Measurements from ENCODE around the gene NCOA7. TPM values are rescaled to one million over a fixed set of nuclear protein-coding genes. Genes with fewer than 3 reads are reported as not detected.
A peak's percentile ranks its signal among the peaks of the same experiment; 100 is the strongest.
"Not testable (repeated sequence)": the region's sequence is repeated elsewhere in the genome, so short reads cannot be mapped to it uniquely, and the experiment has no call there.

The NCOA7 gene
- total RNA-seq, 1 experiment from 2014 or later = 39.6 TPM

GRCh38 chr6:125792172-125792571 lies 1.4 kb downstream of the NCOA7 start:
- DNase-seq (ENCODE audit: low read depth) = no peak

- peak; percentile 43 for DNase-seq (ENCODE audit: low read depth)
Measured at GRCh38 chr6:125792680-125793079, 1.9 kb downstream of the NCOA7 start.

GRCh38 chr6:125793280-125793679 lies 2.5 kb downstream of the NCOA7 start:
- DNase-seq (ENCODE audit: low read depth) = no peak

- DNase-seq (ENCODE audit: low read depth) = peak; percentile 22
Measured at GRCh38 chr6:125793863-125794262, 3.1 kb downstream of the NCOA7 start.

- DNase-seq (ENCODE audit: low read depth) = peak; percentile 55
Measured at GRCh38 chr6:125794342-125795137, 3.8 kb downstream of the NCOA7 start.

GRCh38 chr6:125795301-125795700 lies 4.5 kb downstream of the NCOA7 start:
- DNase-seq (ENCODE audit: low read depth) = no peak

GRCh38 chr6:125797120-125797885 lies 6.5 kb downstream of the NCOA7 start:
- DNase-seq (ENCODE audit: low read depth) = no peak

- no peak for DNase-seq (ENCODE audit: low read depth)
Measured at GRCh38 chr6:125797886-125798444, 7.2 kb downstream of the NCOA7 start.

GRCh38 chr6:125798734-125799508 lies 8.2 kb downstream of the NCOA7 start:
- no peak for DNase-seq (ENCODE audit: low read depth)

GRCh38 chr6:125802383-125802782 lies 11.6 kb downstream of the NCOA7 start:
- DNase-seq (ENCODE audit: low read depth) = no peak

GRCh38 chr6:125802943-125803377 lies 12.2 kb downstream of the NCOA7 start:
- DNase-seq (ENCODE audit: low read depth) = peak; percentile 79

GRCh38 chr6:125804264-125804663 lies 13.5 kb downstream of the NCOA7 start:
- no peak for DNase-seq (ENCODE audit: low read depth)

- DNase-seq (ENCODE audit: low read depth) = not testable (repeated sequence)
Measured at GRCh38 chr6:125804866-125805425, 14.2 kb downstream of the NCOA7 start.

GRCh38 chr6:125806813-125807212 lies 16.1 kb downstream of the NCOA7 start:
- no peak for DNase-seq (ENCODE audit: low read depth)

GRCh38 chr6:125807293-125807692 lies 16.5 kb downstream of the NCOA7 start:
- no peak for DNase-seq (ENCODE audit: low read depth)

GRCh38 chr6:125808060-125808459 lies 17.3 kb downstream of the NCOA7 start:
- DNase-seq (ENCODE audit: low read depth) = no peak

GRCh38 chr6:125808591-125808990 lies 17.8 kb downstream of the NCOA7 start:
- no peak for DNase-seq (ENCODE audit: low read depth)

GRCh38 chr6:125809570-125810170 lies 18.9 kb downstream of the NCOA7 start:
- no peak for DNase-seq (ENCODE audit: low read depth)

GRCh38 chr6:125810445-125810844 lies 19.7 kb downstream of the NCOA7 start:
- DNase-seq (ENCODE audit: low read depth) = no peak

GRCh38 chr6:125811259-125811658 lies 20.5 kb downstream of the NCOA7 start:
- DNase-seq (ENCODE audit: low read depth) = no peak

Measured in M059J (cell line).